HG03558 (cell line): ENCODE measurements around the gene AHCYL2.
"Not testable (repeated sequence)": the region's sequence is repeated elsewhere in the genome, so short reads cannot be mapped to it uniquely, and the experiment has no call there.

ENCODE experiments used
- ATAC-seq: cut with Tn5 transposase; IDR thresholded peaks from one replicate; pipeline ENCODE4 v1.9.1; 2021; ENCODE audit warnings: moderate number of reproducible peaks; ENCODE audit not compliant: unreplicated experiment; ENCODE audit errors: extremely low read depth

AHCYL2 gene

DNA sequence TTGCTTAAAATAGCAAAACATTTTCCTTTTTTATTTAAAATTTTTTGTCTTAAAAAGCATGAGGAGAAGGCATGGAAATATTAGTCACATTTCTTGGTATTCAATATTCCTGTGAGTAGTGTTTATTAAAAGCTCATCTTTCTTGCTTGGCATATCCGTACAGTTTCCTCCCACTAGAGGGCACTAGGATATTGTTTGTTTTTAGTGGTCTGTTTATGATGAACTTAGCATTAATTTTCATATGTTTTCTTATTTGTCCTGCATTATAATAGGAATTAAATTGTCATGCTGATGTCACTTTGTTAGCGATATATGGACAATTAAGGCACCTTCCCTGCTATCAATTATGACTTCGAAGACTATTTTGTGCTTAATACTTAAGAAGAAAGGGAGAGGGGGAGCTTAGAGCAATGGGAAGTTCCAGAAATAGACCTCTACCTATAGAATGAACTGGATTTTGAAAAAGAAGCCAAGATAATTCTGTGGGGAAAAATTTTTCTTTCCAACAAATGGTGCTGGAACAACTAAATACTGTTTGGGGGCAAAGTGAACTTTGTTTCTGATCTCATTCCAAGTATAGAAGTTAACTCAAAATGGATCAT is 118.4 kb downstream of the AHCYL2 start:
- ATAC-seq = peak; percentile 46

GRCh38 chr7:129347330-129347729 is 122.5 kb downstream of the AHCYL2 start:
- ATAC-seq = no peak

GRCh38 chr7:129348023-129348740 is 123.4 kb downstream of the AHCYL2 start:
- no peak for ATAC-seq

DNA sequence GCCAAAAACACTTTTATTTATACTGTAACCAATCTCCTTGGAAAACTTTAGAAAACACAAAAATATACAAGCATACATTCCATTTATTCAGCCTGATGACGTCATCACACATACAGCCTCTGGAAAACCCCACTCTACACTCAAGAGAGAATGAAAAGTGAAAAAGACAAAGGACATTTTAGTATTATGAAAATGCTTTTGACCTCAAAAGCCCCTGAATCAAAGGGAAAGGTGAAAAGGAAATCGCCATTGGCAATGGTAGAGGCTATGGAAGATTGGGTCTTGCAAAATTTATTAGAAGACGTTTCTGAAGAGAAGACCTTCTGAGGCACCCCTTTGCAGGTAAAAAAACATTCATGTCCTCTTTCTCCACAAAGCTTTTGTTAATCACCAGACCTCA is 126.5 kb downstream of the AHCYL2 start:
- no peak for ATAC-seq

DNA sequence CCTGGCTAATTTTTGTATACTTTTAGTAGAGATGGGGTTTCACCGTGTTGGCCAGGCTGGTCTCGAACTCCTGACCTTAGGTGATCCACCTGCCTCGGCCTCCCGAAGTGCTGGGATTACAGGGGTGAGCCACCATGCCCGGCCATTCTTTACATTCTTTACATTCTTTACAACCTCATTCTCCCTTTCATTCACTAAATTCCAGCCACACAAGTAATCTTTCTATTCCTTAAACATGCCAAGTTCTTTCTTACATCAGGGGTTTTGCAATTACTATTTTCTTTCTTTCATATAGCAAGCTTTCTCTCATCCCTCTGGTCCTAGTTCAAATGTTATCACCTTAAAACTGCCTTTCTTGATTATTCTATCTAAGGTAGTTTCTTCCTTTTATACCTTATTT is 128.3 kb downstream of the AHCYL2 start:
- not testable (repeated sequence) for ATAC-seq

DNA sequence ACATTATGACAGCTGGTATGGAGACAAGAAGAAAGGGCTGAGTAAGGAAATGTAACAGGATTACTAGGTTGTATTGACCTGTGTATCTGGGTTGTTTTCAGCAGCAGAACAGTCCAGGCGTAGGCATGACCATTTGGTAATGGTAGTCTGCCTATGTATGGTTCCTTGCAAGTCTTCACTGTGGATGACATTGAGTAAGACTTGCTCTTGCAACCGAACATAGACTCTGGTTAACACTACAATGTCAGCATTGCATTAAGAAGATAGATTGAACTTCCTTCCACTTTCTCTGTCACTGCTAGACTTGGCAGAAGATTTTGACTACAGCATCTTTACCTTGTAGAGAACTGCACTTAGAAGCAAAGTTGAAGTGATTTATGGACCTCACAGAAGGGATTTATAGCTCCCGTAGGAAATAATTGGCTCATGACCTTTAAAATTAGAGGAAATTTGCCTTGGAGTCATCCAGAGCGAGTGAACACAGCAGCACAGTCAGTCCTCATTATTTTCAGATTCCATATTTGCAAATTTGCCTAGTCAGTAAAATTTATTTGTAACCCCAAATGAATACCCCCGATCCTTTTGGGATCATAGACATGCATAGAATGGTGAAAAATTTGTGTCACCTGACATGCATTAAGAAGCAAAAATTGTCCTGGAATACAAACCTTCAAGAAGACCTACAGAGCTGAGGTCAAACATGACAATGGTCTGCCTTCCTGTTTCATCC is 129.8 kb downstream of the AHCYL2 start:
- no peak for ATAC-seq

DNA sequence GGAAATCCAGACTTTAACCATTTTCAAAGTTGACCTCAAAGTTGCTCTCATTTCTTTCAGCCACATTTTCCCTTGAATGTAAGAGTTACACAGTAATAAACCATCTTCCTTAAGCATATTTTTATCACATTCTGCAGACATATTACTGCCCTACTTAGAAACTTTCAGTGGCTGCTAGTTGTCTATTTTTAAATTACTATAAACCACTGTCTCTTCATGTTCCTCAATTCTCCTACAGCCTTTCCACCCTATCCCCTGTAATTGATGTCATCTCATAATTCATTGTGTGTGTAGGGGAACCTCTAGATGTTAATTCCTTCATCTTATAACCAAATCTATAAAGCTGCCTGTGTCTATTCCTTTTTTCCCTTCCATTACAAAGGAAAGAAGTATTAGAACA is 131.3 kb downstream of the AHCYL2 start:
- ATAC-seq = no peak

DNA sequence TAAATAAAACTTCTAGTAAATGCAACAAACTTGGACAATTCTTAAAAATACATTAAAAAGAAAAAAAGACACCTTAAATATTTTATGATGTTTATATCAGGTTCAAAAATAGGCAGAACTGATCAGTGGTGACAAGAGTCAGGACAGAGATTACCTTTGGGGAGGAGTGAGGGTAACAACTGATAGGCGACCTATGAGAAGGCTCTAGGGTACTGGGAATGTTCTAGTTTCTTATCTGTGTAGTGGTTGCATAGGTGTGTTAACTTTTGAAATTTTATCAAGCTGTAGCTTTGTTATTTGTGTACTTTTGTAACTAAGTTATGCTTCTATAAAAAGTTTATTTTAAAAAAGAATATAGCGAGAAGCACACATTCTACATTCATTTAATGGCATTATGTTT is 134.3 kb downstream of the AHCYL2 start:
- no peak for ATAC-seq

DNA sequence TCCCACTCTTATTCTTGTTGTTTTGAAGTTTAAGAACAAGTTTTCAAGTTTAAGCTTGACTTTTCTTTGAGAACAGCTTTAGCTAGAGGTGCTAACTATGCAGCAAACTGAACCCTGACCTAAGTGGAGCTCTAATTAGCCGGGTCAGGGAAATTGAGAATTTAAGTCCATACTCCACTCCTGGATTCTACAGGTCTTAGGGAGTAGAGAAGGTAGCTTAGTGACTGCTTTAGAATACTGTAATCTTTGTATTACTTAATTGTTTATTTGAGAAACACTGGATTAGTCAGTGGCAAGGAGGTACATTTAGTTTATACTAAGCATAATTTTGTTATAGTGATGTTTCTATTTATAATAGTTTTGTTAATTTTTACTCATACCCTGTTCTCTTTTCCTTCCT is 134.8 kb downstream of the AHCYL2 start:
- ATAC-seq = no peak

GRCh38 chr7:129361771-129362170 is 136.9 kb downstream of the AHCYL2 start:
- ATAC-seq = no peak

DNA sequence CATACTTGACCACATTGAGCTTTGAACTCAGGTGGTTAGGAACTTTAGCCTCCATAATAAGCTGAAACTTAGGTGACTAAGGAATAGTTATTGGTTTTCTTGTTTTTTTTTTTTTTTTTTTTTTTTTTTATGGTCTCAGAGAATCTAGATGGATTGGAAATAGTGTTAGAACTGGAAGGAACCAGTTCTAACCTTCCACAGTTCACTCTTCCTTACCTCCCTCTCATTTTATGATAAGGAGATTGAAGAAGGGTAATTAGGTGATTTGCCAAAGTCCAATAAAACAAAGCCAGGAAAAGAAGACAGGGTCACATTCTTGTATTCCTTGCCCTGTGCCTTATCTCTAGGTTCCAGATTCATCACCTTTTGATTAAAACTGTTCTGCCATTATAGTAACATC is 137.7 kb downstream of the AHCYL2 start:
- ATAC-seq = no peak

GRCh38 chr7:129367349-129367699 is 142.5 kb downstream of the AHCYL2 start:
- no peak for ATAC-seq

DNA sequence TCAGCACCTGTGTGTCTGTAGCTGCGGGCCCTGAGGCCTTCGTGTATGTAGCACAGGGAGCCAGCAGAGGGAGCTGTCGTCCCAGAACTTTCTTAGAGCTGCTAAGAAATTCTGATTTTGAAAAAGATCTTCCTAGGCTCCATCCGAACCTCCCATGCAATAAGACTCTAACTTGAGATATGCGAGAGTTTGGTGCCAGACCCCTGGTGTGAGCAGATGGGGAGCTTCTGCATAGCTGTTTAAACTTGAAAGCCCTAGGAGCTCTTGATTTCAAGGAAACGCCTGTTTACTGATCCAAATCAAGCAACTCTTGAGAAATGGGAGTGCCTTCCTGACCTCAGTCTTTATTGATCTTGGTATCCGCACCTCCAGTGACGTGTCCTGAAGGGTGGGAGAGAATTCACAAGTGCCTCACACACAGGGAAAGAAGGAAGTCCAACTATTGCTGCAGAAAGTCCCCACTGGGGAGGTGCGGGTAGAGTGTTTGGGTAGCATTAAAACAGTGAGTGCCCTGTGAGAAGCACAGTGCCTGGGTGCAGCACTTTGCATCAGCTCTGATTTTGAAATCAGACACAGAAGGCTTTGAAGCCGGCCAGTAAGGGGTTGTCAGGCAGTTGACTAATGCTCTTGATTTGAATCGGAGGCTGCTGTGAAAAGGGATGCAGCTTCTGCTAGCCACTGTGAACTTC is 143.0 kb downstream of the AHCYL2 start:
- ATAC-seq = no peak

GRCh38 chr7:129368389-129368986 is 143.7 kb downstream of the AHCYL2 start:
- no peak for ATAC-seq

DNA sequence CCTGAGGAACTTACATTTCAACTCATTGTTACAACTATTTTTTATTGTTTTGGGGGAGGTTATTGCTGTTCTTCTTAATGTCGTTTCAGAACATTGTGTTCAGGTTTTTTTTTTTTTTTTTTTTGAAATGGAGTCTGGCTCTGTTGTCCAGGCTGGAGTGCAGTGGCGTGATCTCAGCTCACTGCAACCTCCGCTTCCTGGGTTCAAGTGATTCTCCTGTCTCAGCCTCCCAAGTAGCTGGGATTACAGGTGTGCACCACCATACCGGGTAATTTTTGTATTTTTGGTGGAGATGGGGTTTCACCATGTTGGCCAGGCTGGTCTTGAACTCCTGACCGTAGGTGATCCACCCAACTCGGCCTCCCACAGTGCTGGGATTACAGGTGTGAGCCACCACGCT is 144.6 kb downstream of the AHCYL2 start:
- ATAC-seq = not testable (repeated sequence)

DNA sequence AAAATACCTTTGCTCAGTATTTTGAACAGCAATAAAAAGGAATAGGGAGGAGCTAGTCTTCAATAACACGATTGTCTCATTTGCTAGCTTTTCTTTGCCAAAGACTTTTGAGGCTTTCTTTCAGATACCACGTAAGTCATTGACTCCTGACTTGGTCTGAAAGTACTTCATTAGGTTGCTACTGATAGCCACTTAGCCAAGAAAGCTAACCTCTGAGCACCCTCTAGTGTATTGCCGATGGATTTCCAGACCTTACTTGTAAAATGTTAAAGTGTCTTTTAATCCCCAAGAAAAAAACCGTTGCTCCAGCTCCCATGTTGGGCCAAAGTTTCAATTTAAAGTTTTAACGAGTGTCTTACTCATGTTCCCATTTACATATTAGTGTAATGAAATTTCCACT is 146.0 kb downstream of the AHCYL2 start:
- no peak for ATAC-seq

DNA sequence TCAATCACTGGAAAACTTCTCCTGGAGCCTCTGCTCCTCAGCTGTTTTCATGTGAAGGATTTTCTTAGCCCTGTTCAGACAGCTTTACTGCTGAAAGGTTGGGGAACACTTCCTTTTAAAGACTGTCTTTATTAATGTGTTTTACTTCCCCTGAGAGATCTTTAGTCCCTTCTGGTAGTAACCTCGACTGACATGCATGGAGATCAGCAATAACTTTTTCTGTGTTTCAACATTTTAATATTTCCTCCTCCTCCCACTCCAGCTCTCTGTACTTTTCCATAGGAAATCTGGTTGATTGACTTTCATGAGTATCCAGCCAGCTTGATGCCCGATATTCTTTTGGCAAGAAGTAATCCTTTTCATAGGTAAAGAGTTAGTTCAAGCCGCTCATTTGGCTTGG is 146.7 kb downstream of the AHCYL2 start:
- no peak for ATAC-seq

- ATAC-seq = no peak
These were observed 149.0 kb downstream of the AHCYL2 start for GRCh38 chr7:129373651-129374428.

GRCh38 chr7:129375141-129375938 is 150.5 kb downstream of the AHCYL2 start:
- ATAC-seq = no peak
